BLaER1 (cell line): Measurements from ENCODE around the gene EVX2.

Source experiments
- H3K27ac ChIP-seq: shearing (Covaris generic); formaldehyde crosslinking; 2 replicates; pipeline ENCODE4 v1.8.1; 2022
- H3K27me3 ChIP-seq: shearing (Covaris generic); formaldehyde crosslinking; 2 replicates; pipeline ENCODE4 v1.8.1; 2022
- H3K36me3 ChIP-seq: shearing (Covaris generic); formaldehyde crosslinking; 2 replicates; pipeline ENCODE4 v1.8.1; 2022
- H3K4me1 ChIP-seq: shearing (Covaris generic); formaldehyde crosslinking; 2 replicates; pipeline ENCODE4 v1.8.1; 2022
- H3K4me2 ChIP-seq: shearing (Covaris generic); formaldehyde crosslinking; 2 replicates; pipeline ENCODE4 v1.8.1; 2022
- H3K4me3 ChIP-seq: shearing (Covaris generic); formaldehyde crosslinking; 2 replicates; pipeline ENCODE4 v1.8.1; 2022
- H3K9ac ChIP-seq: shearing (Covaris generic); formaldehyde crosslinking; 2 replicates; pipeline ENCODE4 v1.8.1; 2022
- H3K9me3 ChIP-seq: shearing (Covaris generic); formaldehyde crosslinking; 2 replicates; pipeline ENCODE4 v1.8.1; 2022
- H4K20me1 ChIP-seq: shearing (Covaris generic); formaldehyde crosslinking; 2 replicates; pipeline ENCODE4 v1.8.1; 2022
- Cebpa-rat ChIP-seq: shearing (Covaris generic); IDR thresholded peaks from 2 replicates; pipeline ENCODE4 v1.8.1; 2022

Gene EVX2

GRCh38 chr2:176107731-176108181, 24.0 kb upstream of the EVX2 start:
- TF ChIP-seq Cebpa-rat, result no peak
- peaks cover 46% of the 10 kb centered on the region for H4K20me1 ChIP-seq
- peaks cover 95% of the 10 kb centered on the region for H3K27me3 ChIP-seq
- H3K36me3 ChIP-seq, result no peaks in the 10 kb centered on the region
- no peak overlapping the region for H3K27ac ChIP-seq
- peaks cover 73% of the 10 kb centered on the region for H3K9me3 ChIP-seq
- no peak overlapping the region for H3K4me3 ChIP-seq
- H3K4me2 ChIP-seq, result no peak overlapping the region
- H3K4me1 ChIP-seq, result no peaks in the 10 kb centered on the region
- H3K9ac ChIP-seq, result no peak overlapping the region

- no peak within 1 kb of the TSS for H3K27ac ChIP-seq
- H3K27me3 ChIP-seq, result peaks cover 95% of the 10 kb centered on the region
- TF ChIP-seq Cebpa-rat, result no peak
- H3K4me1 ChIP-seq, result no peaks in the 10 kb centered on the region
- H3K9me3 ChIP-seq, result peaks cover 71% of the 10 kb centered on the region
- H3K9ac ChIP-seq, result no peak within 1 kb of the TSS
- no peak within 1 kb of the TSS for H3K4me2 ChIP-seq
- H3K36me3 ChIP-seq, result no peaks in the 10 kb centered on the region
- no peak within 1 kb of the TSS for H3K4me3 ChIP-seq
- H4K20me1 ChIP-seq, result peaks cover 42% of the 10 kb centered on the region
Measured at GRCh38 chr2:176106581-176107539, 23.1 kb upstream of the EVX2 start, which contains the start of gene HOXD11. Gene HOXD11 (plus strand): TSS chr2:176107280. CDS start chr2:176107356, 76 bp downstream.

DNA sequence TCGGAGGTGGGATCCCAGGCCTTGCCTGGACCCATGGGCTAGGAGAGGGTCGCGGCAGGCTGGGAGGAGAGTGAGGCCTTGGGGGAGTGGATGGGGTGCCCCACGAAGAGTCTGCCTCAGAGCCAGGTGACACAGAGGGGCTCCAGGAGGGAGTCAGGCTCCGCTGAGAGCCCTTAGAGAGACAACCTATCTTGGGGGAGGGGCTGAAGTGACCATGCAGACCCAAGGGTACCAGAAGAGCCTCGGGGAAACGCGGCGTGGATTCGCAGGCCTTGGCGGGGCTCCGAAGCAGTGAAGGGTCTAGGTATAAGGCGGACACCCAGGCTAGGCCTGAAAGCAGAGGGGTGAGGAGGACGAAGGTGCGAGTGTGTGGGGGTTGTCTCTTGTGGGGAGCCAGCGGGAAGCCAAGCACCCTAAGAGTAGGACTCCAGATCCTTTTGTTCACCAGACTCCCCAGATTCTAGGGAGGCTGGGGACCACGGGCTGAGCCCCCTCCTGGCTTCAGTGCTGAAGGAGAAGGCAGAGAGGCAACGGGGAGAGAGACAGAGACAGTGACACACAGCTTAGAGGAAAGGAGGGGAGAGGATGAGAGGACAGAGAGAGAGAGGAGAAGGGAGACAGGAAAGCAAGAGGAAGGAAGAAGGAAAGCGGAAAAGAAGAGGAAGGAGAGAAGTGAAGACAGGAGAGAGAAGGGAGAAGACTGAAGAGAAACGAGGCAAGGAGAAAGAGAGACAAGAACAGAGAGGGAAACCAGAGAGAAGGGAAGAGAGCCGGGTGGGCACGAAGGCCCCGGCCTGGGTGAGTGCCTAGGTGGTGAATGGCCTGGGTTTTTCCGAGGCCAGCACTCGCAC, 22.2 kb upstream of the EVX2 start:
- Histone ChIP-seq H3K36me3 (no peaks in the 10 kb centered on the region), H4K20me1 (peaks cover 42% of the 10 kb centered on the region; the same call in 1 of the 2 replicates), H3K27ac (no peak overlapping the region), H3K9ac (no peak overlapping the region), H3K4me1 (no peaks in the 10 kb centered on the region), H3K4me3 (no peak overlapping the region), H3K27me3 (peaks cover 95% of the 10 kb centered on the region), H3K9me3 (peaks cover 77% of the 10 kb centered on the region), H3K4me2 (no peak overlapping the region)
- TF ChIP-seq Cebpa-rat, result no peak

GRCh38 chr2:176105078-176105729, 21.4 kb upstream of the EVX2 start:
- no peak overlapping the region for H3K9ac ChIP-seq
- peaks cover 42% of the 10 kb centered on the region; the same call in 1 of the 2 replicates for H4K20me1 ChIP-seq
- H3K9me3 ChIP-seq, result peaks cover 85% of the 10 kb centered on the region
- no peaks in the 10 kb centered on the region for H3K4me1 ChIP-seq
- TF ChIP-seq Cebpa-rat, result no peak
- H3K4me2 ChIP-seq, result no peak overlapping the region
- peaks cover 95% of the 10 kb centered on the region for H3K27me3 ChIP-seq
- H3K27ac ChIP-seq, result no peak overlapping the region
- H3K36me3 ChIP-seq, result no peaks in the 10 kb centered on the region
- no peak overlapping the region for H3K4me3 ChIP-seq

DNA sequence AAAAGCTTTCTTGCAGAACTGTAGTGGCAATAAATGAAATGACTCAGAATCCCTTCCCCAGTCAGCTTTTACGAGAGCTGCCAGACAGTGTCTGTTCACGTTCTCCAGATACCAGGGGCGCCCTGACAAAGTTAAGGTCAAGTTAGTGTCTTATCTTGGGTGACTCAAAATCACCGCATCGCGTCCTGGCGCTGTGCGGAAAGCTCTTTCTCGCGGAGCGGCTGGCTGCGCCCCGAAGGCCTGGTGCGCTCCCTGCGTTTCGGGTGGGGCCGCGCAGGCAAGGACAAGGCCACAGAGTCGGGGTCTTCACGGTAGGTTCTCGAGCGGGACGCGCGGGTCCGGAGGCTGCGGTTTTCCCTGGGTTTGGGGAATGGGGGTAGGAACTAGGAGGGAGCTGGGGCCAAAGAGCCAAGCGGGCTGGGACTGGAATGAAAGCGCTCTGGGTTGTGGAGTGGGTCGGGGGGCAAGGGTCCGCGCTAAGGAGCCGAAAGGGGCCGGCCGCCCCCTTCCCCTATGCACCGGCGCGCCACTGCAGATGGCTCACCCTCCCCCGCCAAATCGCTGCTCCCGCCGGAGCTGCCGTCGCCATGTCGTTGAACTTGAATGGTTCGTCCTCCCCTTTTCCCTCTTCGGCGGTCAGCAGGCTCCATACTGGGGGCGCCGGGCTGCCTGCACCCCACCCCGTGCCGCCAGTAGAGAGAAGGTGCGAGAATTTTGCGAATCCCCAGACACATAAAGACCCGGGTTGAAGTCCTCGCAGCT, 20.7 kb upstream of the EVX2 start:
- peaks cover 42% of the 10 kb centered on the region; the same call in 1 of the 2 replicates for H4K20me1 ChIP-seq
- no peak overlapping the region for H3K9ac ChIP-seq
- H3K27ac ChIP-seq, result no peak overlapping the region
- H3K4me2 ChIP-seq, result no peak overlapping the region
- peaks cover 92% of the 10 kb centered on the region for H3K9me3 ChIP-seq
- H3K4me3 ChIP-seq, result no peak overlapping the region
- no peaks in the 10 kb centered on the region for H3K4me1 ChIP-seq
- peaks cover 95% of the 10 kb centered on the region for H3K27me3 ChIP-seq
- no peaks in the 10 kb centered on the region for H3K36me3 ChIP-seq
- no peak for TF ChIP-seq Cebpa-rat

DNA sequence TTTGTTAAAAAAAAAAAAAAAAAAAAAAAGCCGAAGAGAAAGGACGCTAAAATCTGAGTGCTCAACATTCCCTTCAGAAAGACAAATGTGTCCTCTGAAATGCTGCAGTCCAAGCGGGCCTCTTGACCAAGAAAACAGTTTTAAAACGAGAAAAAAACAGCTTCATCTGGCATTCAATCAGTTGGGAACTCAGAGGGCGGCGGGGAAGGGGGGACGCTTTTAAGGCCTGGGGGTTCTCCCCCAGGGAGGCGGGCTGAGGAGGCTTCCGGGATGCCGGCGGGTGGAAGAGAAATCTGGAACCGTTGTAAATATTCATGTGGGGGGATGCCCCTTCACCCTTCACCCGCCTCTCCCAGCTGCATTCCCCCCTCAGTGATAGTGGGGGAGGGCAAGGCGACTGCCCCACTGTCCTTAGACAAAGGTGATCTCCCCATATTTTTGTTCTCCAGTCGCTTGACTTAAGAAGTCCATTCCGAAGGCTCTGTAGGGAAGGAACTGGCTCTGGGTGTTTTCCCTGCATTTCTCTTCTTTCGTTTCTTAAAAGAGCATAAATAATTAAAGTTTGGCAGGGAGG, 20.1 kb upstream of the EVX2 start:
- peaks cover 95% of the 10 kb centered on the region for H3K27me3 ChIP-seq
- no peak overlapping the region for H3K27ac ChIP-seq
- peaks cover 45% of the 10 kb centered on the region; the same call in 1 of the 2 replicates for H4K20me1 ChIP-seq
- no peak overlapping the region for H3K4me3 ChIP-seq
- H3K9me3 ChIP-seq, result peaks cover 93% of the 10 kb centered on the region
- no peak overlapping the region for H3K4me2 ChIP-seq
- no peaks in the 10 kb centered on the region for H3K4me1 ChIP-seq
- H3K36me3 ChIP-seq, result no peaks in the 10 kb centered on the region
- TF ChIP-seq Cebpa-rat, result no peak
- H3K9ac ChIP-seq, result no peak overlapping the region

DNA sequence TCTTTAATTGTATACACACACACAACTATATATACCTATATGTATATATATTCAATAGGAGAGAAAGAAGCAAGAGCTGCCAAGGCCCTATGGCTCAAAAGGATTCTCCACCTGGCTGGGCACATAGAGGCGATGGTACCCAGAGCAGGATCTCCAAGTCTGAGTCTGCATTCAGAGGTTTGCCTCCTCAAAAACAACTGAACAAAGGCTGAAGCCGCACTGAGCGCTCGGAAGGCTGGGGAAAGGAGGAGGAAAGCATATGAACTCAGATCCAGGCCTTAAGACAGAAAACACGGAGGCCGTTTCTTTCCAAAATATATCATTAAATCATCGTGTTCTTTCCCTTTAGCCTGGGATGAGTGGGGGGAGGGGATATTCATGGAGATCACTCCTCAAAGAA, 19.4 kb upstream of the EVX2 start:
- peaks cover 95% of the 10 kb centered on the region for H3K27me3 ChIP-seq
- no peak overlapping the region for H3K27ac ChIP-seq
- no peak overlapping the region for H3K4me2 ChIP-seq
- peaks cover 52% of the 10 kb centered on the region; the same call in 1 of the 2 replicates for H4K20me1 ChIP-seq
- no peaks in the 10 kb centered on the region for H3K4me1 ChIP-seq
- no peaks in the 10 kb centered on the region for H3K36me3 ChIP-seq
- no peak for TF ChIP-seq Cebpa-rat
- peaks cover 88% of the 10 kb centered on the region for H3K9me3 ChIP-seq
- H3K4me3 ChIP-seq, result no peak overlapping the region
- no peak overlapping the region for H3K9ac ChIP-seq

DNA sequence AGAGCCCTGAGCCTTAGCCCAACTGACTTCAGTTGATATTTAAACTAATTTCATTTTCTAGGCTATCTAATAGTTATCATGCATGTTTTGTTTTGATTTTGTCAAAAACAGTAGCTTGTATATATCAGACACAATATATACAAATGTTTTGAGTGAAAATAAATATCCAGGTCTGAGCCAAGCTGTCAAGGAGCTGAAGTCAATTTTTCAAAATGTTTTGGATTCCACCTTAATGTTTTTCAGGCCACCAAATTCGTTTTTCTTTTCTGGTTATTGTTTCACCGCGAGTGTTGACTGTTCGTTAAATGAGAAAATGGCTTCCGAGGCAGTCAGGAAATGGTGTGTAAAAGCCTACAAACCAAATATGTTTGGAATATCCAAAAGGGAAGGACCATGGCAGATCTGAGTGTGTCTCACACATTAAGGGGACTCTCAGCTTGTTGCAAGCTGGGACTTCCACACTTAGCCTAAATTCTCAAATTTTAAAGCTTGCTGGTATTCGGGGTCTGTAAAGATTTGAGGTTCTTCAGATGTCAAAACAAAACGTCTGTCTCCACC, 18.6 kb upstream of the EVX2 start:
- no peak overlapping the region for H3K9ac ChIP-seq
- H3K4me2 ChIP-seq, result no peak overlapping the region
- peaks cover 82% of the 10 kb centered on the region for H3K9me3 ChIP-seq
- H3K4me1 ChIP-seq, result peaks cover under 1% of the 10 kb centered on the region
- H3K27ac ChIP-seq, result no peak overlapping the region
- peaks cover 99% of the 10 kb centered on the region for H3K27me3 ChIP-seq
- no peak overlapping the region for H3K4me3 ChIP-seq
- H4K20me1 ChIP-seq, result peaks cover 58% of the 10 kb centered on the region; the same call in 1 of the 2 replicates
- TF ChIP-seq Cebpa-rat, result no peak
- H3K36me3 ChIP-seq, result no peaks in the 10 kb centered on the region
